Measurements from ENCODE around the gene FBXW5. TPM values are rescaled to one million over a fixed set of nuclear protein-coding genes. Genes with fewer than 3 reads are reported as not detected.

Gene FBXW5
- total RNA-seq, 4 donors from 2014 or later = 67.4 to 111 (median 75.3) TPM

GRCh38 chr9:136956604-136957003 lies 12.1 kb upstream of the FBXW5 start:
- Histone ChIP-seq H3K27ac (no peak overlapping the region), H3K27me3 (no peaks in the 10 kb centered on the region)
- no peak for TF ChIP-seq CTCF (IDR thresholded peaks at IDR 0.05)
- TF ChIP-seq POLR2A (IDR thresholded peaks at IDR 0.05) = no peak

GRCh38 chr9:136955943-136956335 lies 11.4 kb upstream of the FBXW5 start:
- Histone ChIP-seq H3K27me3 (no peaks in the 10 kb centered on the region), H3K4me1 (no peaks in the 10 kb centered on the region), H3K27ac (no peak overlapping the region), H3K4me3 (no peak overlapping the region), H3K36me3 (no peaks in the 10 kb centered on the region), H3K9me3 (no peaks in the 10 kb centered on the region)
- no peak for TF ChIP-seq CTCF (IDR thresholded peaks at IDR 0.05)
- TF ChIP-seq POLR2A (IDR thresholded peaks at IDR 0.05) = no peak
- no peak for DNase-seq
- intact Hi-C loops (cut with DNase I; ENCODE audit: low total_unique reads) = no loop called here

More at GRCh38 chr9:136956604-136957003, 12.1 kb upstream of the FBXW5 start:
- Histone ChIP-seq H3K4me1 (no peaks in the 10 kb centered on the region), H3K9me3 (no peaks in the 10 kb centered on the region), H3K4me3 (no peak overlapping the region), H3K36me3 (no peaks in the 10 kb centered on the region)
- DNase-seq = no peak
- intact Hi-C loops (cut with DNase I; ENCODE audit: low total_unique reads) = no loop called here

- H3K4me1 ChIP-seq = no peaks in the 10 kb centered on the region
- no peak for TF ChIP-seq CTCF (IDR thresholded peaks at IDR 0.05)
- TF ChIP-seq POLR2A (IDR thresholded peaks at IDR 0.05) = no peak
- H3K4me3 ChIP-seq = no peak overlapping the region
- DNase-seq = no peak
- H3K27ac ChIP-seq = no peak overlapping the region
- intact Hi-C loops (cut with DNase I; ENCODE audit: low total_unique reads) = no loop called here
- no peaks in the 10 kb centered on the region for H3K9me3 ChIP-seq
- no peaks in the 10 kb centered on the region for H3K27me3 ChIP-seq
- H3K36me3 ChIP-seq = no peaks in the 10 kb centered on the region
These were observed 10.8 kb upstream of the FBXW5 start for GRCh38 chr9:136955202-136955942.

- Histone ChIP-seq H3K36me3 (no peaks in the 10 kb centered on the region), H3K9me3 (no peaks in the 10 kb centered on the region), H3K4me1 (no peaks in the 10 kb centered on the region), H3K4me3 (no peak overlapping the region), H3K27me3 (no peaks in the 10 kb centered on the region), H3K27ac (no peak overlapping the region)
- intact Hi-C loops (cut with DNase I; ENCODE audit: low total_unique reads) = no loop called here
- DNase-seq = no peak
- TF ChIP-seq CTCF (IDR thresholded peaks at IDR 0.05) = no peak
- no peak for TF ChIP-seq POLR2A (IDR thresholded peaks at IDR 0.05)
These were observed 9.9 kb upstream of the FBXW5 start for GRCh38 chr9:136954270-136955083.

- Histone ChIP-seq H3K27ac (no peak overlapping the region), H3K4me1 (no peaks in the 10 kb centered on the region), H3K4me3 (no peak overlapping the region), H3K36me3 (no peaks in the 10 kb centered on the region), H3K27me3 (no peaks in the 10 kb centered on the region), H3K9me3 (no peaks in the 10 kb centered on the region)
- intact Hi-C loops (cut with DNase I; ENCODE audit: low total_unique reads) = no loop called here
- DNase-seq = no peak
- TF ChIP-seq POLR2A (IDR thresholded peaks at IDR 0.05) (no peak), CTCF (IDR thresholded peaks at IDR 0.05) (no peak)
These were observed 9.3 kb upstream of the FBXW5 start for GRCh38 chr9:136953771-136954269.

All from uterus (tissue), 4 donors.